Activated CD4-positive, alpha-beta T cell treated with anti-CD3 and anti-CD28 coated beads, Interleukin-2, Interleukin-6, amounts not matched to agents 100 ng/mL and 50 ng/mL, durations not matched to agents 16 hours and 8 hours (primary cell): ENCODE measurements around the gene ARHGAP26.
A peak's percentile ranks its signal among the peaks of the same experiment; 100 is the strongest.
"Not testable (repeated sequence)": the region's sequence is repeated elsewhere in the genome, so short reads cannot be mapped to it uniquely, and the experiment has no call there.

Source experiments
- DNase-seq: peaks from one replicate; pipeline ENCODE4 v3.0.0-alpha.2; 2020

Gene ARHGAP26

GRCh38 chr5:142971303-142972013 is 201.3 kb downstream of the ARHGAP26 start:
- DNase-seq, result no peak

GRCh38 chr5:142972064-142972570 is 201.9 kb downstream of the ARHGAP26 start:
- DNase-seq, result no peak

DNA sequence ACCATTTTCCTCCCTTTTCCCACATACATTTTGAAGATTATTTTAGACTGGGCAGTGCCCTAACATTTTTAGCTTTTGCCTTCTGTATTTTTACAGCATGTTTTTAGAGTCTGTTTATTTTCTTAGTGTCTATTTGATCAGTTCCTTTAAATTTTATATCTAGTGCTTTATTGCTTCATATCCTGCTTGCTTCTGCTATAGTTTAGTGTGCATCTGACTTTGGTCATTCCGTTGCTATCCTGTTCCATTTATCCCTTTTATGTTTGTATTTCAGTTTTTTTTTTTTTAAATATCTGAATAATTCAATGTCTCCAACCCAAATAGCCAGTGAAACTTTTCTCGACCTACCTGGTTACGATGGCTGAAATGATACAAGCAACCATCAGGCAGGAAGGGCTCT is 203.8 kb downstream of the ARHGAP26 start:
- no peak for DNase-seq

- no peak for DNase-seq
Measured at GRCh38 chr5:142974409-142974808, 204.2 kb downstream of the ARHGAP26 start.

GRCh38 chr5:142976861-142977260 is 206.7 kb downstream of the ARHGAP26 start:
- peak; percentile 30 for DNase-seq

GRCh38 chr5:142977363-142978051 is 207.3 kb downstream of the ARHGAP26 start:
- peak; percentile 82 for DNase-seq

DNA sequence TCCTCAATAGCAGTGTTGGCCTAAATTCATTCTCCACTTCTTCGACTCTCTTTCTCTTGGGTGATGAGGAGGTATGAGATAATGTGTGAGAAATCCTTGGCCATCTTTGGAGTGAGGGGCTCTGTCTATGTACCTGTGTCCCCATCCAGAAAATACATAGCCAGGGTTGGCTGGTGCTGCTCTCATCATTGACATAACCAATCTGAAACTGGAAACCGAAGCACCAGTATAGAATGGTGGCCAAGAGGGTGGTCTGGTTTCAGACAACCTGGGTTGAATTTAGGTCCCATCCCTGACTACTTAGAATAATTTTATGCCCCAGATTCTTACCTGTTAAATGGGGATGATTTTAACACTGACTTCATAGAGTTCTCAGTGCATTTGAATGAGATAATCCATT is 208.1 kb downstream of the ARHGAP26 start:
- DNase-seq, result no peak

GRCh38 chr5:142978726-142979125 is 208.5 kb downstream of the ARHGAP26 start:
- DNase-seq, result no peak

DNA sequence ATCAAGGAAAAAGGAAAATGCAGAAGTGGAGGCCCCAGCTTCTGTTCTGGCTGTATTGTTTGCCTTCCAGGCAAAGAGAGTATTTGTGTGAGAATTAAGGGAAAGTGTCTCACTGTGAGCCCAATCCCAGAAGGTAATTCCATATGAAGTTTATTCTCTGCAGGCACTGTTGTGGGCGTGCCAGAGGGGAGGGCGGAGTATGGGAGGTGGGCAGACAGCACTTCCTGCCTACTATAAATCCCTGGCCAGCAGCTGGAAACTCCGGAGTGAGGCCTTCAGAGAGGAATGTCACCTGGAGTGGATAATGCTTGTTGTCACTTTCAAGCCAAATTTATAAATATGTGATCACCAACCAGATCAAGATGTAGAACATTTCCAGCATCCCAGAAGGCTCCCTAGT is 209.5 kb downstream of the ARHGAP26 start:
- DNase-seq, result no peak

DNA sequence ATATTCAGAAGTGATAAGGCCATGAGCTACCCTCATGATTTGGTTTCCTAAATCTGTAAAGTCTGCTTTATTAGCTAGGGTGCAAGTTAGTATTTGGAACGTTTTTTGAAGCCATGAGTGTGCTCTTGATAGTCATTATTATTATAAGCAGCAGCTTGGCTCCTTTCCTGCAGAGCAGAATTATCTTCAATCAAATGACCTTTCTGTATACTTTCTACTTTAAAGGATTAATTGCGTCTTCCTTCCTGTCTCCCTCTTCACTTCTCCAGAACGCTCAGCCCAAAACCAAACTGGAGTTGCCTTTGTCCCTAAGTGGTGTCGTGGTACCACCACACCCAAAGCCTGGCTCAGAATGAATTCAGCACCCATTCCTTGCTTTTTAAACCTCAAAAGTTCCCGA is 211.3 kb downstream of the ARHGAP26 start:
- no peak for DNase-seq

DNA sequence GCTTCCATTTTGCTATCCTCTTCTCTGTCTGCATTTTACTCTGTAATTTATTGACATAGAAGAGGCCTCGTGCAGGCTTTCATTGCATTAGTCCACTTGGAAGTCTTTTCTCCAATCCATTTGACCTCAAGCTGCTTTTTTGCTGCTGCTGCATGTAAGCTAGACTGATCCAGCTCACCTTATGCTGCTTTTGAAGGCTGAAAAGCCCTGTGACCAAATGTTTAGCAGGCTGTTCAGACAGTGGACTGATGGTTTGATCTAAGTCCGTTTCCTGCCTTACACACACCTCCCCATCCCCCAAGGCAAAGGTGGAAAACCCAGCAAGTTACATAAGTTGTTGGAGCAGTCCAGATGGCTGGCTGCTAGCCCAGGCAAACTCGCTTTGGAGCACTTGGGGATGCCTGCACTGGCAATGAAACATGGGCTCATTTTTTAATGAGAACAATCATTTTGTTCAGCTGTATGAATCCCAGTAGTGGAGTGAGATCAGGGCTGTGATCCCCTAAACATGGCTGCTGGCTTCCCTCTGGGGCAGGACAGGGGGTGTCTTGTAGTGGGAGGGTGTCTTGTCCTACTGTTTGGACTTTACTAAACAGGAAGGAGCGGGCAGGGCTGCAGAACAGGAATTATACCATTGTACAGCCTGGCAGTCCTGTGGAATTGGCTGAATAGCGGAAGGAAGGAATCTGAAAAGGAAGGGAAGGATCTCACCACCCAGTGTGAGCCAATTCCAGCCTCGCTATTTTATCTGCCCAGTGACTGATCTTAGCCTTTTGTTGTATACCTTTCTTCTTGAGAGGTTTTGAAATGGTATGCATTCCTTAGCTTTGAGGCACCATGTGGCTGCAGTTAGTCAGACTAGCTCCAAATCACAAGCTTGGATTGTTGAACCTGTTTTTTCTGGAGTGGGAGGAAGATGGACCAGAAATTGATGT is 212.0 kb downstream of the ARHGAP26 start:
- DNase-seq, result no peak

GRCh38 chr5:142982821-142983200 is 212.6 kb downstream of the ARHGAP26 start:
- DNase-seq, result no peak

GRCh38 chr5:142984011-142984410 is 213.8 kb downstream of the ARHGAP26 start:
- no peak for DNase-seq

DNA sequence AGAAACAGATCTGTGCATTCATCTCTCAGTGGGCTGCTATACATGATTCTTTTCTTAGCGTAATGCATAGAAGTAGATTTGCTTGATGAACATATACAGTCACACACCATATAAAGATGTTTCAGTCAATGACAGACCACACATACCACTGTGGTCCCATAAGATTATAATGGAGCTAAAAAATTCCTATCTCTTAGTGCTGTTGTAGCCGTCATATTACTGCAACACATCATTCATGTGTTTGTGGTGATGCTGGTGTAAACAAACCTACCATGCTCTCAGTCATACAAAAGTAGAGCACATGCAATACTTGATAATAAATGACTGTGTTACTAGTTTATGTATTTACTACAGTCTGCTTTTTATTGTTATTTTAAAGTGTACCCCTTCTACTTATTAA is 214.3 kb downstream of the ARHGAP26 start:
- DNase-seq, result no peak

DNA sequence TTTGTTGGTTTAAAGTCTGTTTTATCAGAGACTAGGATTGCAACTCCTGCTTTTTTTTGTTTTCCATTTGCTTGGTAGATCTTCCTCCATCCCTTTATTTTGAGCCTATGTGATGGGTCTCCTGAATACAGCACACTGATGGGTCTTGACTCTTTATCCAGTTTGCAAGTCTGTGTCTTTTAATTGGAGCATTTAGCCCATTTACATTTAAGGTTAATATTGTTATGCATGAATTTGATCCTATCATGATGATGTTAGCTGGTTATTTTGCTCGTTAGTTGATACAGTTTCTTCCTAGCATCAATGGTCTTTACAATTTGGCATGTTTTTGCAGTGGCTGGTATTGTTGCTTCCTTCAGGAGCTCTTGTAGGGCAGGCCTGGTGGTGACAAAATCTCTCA is 219.1 kb downstream of the ARHGAP26 start:
- DNase-seq, result not testable (repeated sequence)

DNA sequence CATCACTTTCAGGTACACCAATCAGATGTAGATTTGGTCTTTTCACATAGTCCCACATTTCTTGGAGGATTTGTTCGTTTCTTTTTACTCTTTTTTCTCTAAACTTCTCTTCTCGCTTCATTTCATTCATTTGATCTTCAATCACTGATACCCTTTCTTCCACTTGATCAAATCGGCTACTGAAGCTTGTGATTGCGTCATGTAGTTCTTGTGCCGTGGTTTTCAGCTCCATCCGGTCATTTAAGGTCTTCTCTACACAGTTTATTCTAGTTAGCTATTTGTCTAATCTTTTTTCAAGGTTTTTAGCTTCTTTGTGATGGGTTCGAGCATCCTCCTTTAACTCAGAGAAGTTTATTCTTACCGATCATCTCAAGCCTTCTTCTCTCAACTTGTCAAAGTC is 219.9 kb downstream of the ARHGAP26 start:
- DNase-seq, result not testable (repeated sequence)

DNA sequence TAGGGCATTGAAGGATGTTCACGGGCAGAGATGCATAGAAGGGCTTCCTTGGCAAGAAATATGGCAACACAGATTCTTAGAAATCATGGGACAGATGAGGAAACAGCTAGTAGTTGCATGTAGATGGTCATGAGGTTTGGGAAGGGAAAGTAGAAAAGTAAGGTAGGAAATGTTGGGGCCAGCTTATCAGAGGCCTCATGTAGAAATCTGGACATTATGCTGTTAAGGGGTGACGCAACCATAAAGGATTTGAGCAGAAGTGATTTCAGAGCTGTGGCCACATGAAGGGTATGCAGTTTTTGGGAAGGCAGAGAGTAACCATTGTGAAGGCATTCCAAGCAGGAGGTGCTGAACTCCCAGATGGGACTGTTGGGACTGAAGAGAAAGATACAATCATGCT is 224.0 kb downstream of the ARHGAP26 start:
- DNase-seq, result no peak

GRCh38 chr5:142995621-142996020 is 225.4 kb downstream of the ARHGAP26 start:
- not testable (repeated sequence) for DNase-seq

- DNase-seq, result no peak
Measured at GRCh38 chr5:142997591-142997990, 227.4 kb downstream of the ARHGAP26 start.

DNA sequence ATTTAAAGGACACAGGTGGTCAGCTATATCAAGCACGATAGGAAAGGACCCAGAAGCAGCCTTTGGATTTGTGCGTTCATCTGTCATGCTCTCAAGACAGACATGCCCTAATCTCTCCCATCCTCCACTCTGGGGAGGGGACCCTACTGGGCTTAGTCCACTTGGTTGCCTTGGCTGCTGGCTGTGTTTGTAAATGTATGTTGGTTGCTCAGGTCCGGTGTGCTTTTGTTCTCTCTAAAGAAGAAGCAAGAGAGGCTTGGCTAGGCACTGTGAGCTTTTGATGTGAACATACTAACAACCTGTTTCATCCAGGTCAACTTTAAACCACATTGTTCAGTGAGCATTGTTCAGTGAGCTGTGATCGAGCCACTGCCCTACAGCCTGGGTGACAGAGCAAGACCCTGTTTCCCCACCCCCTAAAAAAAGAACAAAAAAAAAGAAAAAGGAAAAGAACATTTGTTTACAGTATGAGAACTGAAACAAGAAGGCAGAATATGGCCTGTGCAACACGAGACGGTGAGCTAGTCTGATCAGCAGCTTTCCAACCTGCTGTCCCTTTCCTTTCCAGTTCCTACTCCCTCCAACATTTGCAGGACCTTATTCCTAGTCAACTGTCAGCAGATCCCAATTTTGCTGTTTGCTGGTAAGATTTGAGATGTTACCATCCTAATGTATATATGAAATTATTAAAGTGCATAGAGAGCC is 228.3 kb downstream of the ARHGAP26 start:
- no peak for DNase-seq

DNA sequence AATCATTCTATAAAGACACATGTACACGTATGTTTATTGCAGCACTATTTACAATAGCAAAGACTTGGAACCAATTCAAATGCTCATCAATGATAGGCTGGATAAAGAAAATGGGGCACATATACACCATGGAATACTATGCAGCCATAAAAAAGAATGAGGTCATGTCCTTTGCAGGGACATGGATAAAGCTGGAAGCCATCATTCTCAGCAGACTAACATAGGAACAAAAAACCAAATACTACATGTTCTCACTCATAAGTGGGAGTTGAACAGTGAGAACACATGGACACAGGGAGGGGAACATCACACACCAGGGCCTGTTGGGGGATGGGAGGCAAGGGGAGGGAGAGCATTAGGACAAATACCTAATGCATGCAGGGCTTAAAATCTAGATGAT is 230.4 kb downstream of the ARHGAP26 start:
- DNase-seq, result not testable (repeated sequence)

- DNase-seq, result peak; percentile 44
Measured at GRCh38 chr5:143001764-143002351, 231.7 kb downstream of the ARHGAP26 start.
